HUES48 (cell line): Measurements from ENCODE around the gene NGLY1.

Experiments used
- H3K27ac ChIP-seq: one replicate; pipeline ENCODE4 v1.7.0; 2013; ENCODE audit warnings: low read depth, low read length, inconsistent platforms
- H3K27me3 ChIP-seq: 2 replicates; pipeline ENCODE4 v1.6.1; 2013; ENCODE audit warnings: mild to moderate bottlenecking, low read length; ENCODE audit not compliant: control insufficient read depth, insufficient read depth
- H3K36me3 ChIP-seq: 2 replicates; pipeline ENCODE4 v1.6.1; 2013; ENCODE audit warnings: low read length; ENCODE audit not compliant: control insufficient read depth, insufficient read depth
- H3K4me1 ChIP-seq: 2 replicates; pipeline ENCODE4 v1.6.1; 2013; ENCODE audit warnings: mild to moderate bottlenecking, low read length; ENCODE audit not compliant: control insufficient read depth, insufficient read depth
- H3K4me3 ChIP-seq: 2 replicates; pipeline ENCODE4 v1.5.1; 2013; ENCODE audit warnings: mild to moderate bottlenecking, low read depth, low read length
- H3K9ac ChIP-seq: 2 replicates; pipeline ENCODE4 v1.6.1; 2013; ENCODE audit warnings: mild to moderate bottlenecking, low read depth, low read length, moderate library complexity
- H3K9me3 ChIP-seq: 2 replicates; pipeline ENCODE4 v1.6.1; 2013; ENCODE audit warnings: low read length; ENCODE audit not compliant: control insufficient read depth, insufficient read depth

NGLY1 gene

DNA sequence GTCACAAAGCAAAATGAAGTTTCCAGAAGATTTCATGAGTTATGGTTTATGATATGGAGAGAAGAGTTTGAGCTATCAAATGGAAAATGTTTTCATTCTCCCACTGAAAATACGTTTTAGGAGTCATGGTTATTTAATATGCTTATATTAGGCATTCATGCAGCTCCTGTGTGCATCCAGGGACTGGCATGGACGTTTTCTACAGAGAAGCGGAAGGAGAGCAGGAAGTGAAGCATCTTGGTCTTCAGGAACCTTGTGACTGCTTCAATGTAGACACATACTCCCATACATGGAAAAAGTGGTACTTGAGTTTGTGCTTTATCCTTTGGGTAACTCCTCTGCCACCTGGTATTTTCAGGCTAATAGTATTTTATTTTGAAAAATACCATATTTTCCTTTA is 75.2 kb downstream of the NGLY1 start:
- no peak overlapping the region for H3K9ac ChIP-seq

GRCh38 chr3:25707268-25707926 is 75.8 kb downstream of the NGLY1 start:
- Histone ChIP-seq H3K4me3 (no peak overlapping the region), H3K9ac (no peak overlapping the region), H3K27me3 (no peaks in the 10 kb centered on the region), H3K4me1 (no peaks in the 10 kb centered on the region), H3K36me3 (no peaks in the 10 kb centered on the region), H3K9me3 (no peaks in the 10 kb centered on the region), H3K27ac (no peak overlapping the region)

More for the DNA sequence above, 75.2 kb downstream of the NGLY1 start:
- no peak overlapping the region for H3K4me3 ChIP-seq
- no peaks in the 10 kb centered on the region for H3K36me3 ChIP-seq
- no peak overlapping the region for H3K27ac ChIP-seq
- H3K4me1 ChIP-seq, result no peaks in the 10 kb centered on the region
- no peaks in the 10 kb centered on the region for H3K9me3 ChIP-seq
- no peaks in the 10 kb centered on the region for H3K27me3 ChIP-seq

- Histone ChIP-seq H3K4me1 (no peaks in the 10 kb centered on the region), H3K27ac (no peak overlapping the region), H3K9me3 (no peaks in the 10 kb centered on the region), H3K4me3 (no peak overlapping the region), H3K36me3 (no peaks in the 10 kb centered on the region), H3K9ac (no peak overlapping the region), H3K27me3 (no peaks in the 10 kb centered on the region)
Observed at GRCh38 chr3:25706213-25706612, 77.0 kb downstream of the NGLY1 start.

- Histone ChIP-seq H3K4me1 (no peaks in the 10 kb centered on the region; the same call in 1 of the 2 replicates), H3K9me3 (no peaks in the 10 kb centered on the region), H3K9ac (no peak overlapping the region), H3K4me3 (no peak overlapping the region), H3K36me3 (no peaks in the 10 kb centered on the region), H3K27ac (no peak overlapping the region), H3K27me3 (no peaks in the 10 kb centered on the region)
Observed at GRCh38 chr3:25697553-25697952, 85.7 kb downstream of the NGLY1 start.

- H3K9me3 ChIP-seq, result no peaks in the 10 kb centered on the region
- no peaks in the 10 kb centered on the region for H3K27me3 ChIP-seq
- H3K4me3 ChIP-seq, result no peak overlapping the region
- no peaks in the 10 kb centered on the region for H3K36me3 ChIP-seq
- H3K4me1 ChIP-seq, result peaks cover 8% of the 10 kb centered on the region; the same call in 1 of the 2 replicates
- H3K27ac ChIP-seq, result no peak overlapping the region
- H3K9ac ChIP-seq, result no peak overlapping the region
Observed at GRCh38 chr3:25695731-25696420, 87.4 kb downstream of the NGLY1 start.

DNA sequence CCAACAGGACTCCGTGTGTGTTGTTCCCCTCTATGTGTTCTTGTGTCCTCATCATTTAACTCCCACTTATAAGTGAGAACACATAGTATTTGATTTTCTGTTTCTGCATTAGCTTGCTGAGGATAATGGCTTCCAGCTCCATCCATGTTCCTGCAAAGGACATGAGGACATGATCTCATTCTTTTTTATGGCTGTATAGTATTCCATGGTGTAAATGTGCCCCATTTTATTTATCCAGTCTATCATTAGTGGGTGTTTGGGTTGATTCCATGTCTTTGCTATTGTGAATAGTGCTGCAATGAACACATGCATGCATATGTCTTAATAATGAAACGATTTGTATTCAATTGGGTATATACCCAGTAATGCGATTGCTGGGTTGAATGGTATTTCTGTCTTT is 90.0 kb downstream of the NGLY1 start:
- no peak overlapping the region for H3K27ac ChIP-seq
- H3K9me3 ChIP-seq, result no peaks in the 10 kb centered on the region
- H3K36me3 ChIP-seq, result no peaks in the 10 kb centered on the region
- no peak overlapping the region for H3K9ac ChIP-seq
- no peaks in the 10 kb centered on the region for H3K27me3 ChIP-seq
- H3K4me1 ChIP-seq, result peaks cover 8% of the 10 kb centered on the region; the same call in 1 of the 2 replicates
- no peak overlapping the region for H3K4me3 ChIP-seq

- Histone ChIP-seq H3K27me3 (no peaks in the 10 kb centered on the region), H3K4me1 (peaks cover 8% of the 10 kb centered on the region; the same call in 1 of the 2 replicates), H3K9ac (no peak overlapping the region)
Observed at GRCh38 chr3:25692341-25692740, 90.9 kb downstream of the NGLY1 start.

GRCh38 chr3:25690768-25691533 is 92.3 kb downstream of the NGLY1 start:
- Histone ChIP-seq H3K36me3 (no peaks in the 10 kb centered on the region), H3K4me3 (no peak overlapping the region), H3K27ac (no peak overlapping the region), H3K27me3 (no peaks in the 10 kb centered on the region), H3K4me1 (peaks cover 8% of the 10 kb centered on the region; the same call in 1 of the 2 replicates), H3K9me3 (no peaks in the 10 kb centered on the region), H3K9ac (no peak overlapping the region)

More at GRCh38 chr3:25692341-25692740, 90.9 kb downstream of the NGLY1 start:
- no peak overlapping the region for H3K4me3 ChIP-seq
- no peaks in the 10 kb centered on the region for H3K9me3 ChIP-seq
- H3K36me3 ChIP-seq, result no peaks in the 10 kb centered on the region
- H3K27ac ChIP-seq, result no peak overlapping the region

DNA sequence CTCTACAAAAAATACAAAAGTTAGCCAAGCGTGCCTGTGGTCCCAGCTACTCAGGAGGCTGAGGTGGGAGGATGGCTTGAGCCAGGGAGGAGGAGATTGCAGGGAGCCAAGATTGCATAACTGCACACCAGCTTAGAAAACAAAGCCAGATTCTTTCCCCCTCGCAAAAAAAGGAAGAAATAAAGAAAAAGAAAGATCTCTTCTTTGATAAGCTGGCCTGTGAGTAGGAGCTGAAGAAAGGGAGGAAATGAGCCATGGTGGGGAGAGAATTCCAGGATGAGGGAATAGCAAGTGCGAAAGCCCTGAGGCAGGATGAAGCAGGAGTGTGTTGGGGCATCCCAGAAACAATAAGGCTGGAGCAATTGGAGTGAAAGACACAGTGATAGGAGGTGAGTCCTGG is 94.0 kb downstream of the NGLY1 start:
- Histone ChIP-seq H3K27ac (no peak overlapping the region), H3K36me3 (no peaks in the 10 kb centered on the region), H3K9ac (no peak overlapping the region), H3K27me3 (no peaks in the 10 kb centered on the region), H3K4me1 (peaks cover 8% of the 10 kb centered on the region; the same call in 1 of the 2 replicates), H3K4me3 (no peak overlapping the region), H3K9me3 (no peaks in the 10 kb centered on the region)

- Histone ChIP-seq H3K4me1 (peaks cover 8% of the 10 kb centered on the region; the same call in 1 of the 2 replicates), H3K9me3 (no peaks in the 10 kb centered on the region), H3K9ac (no peak overlapping the region), H3K27me3 (no peaks in the 10 kb centered on the region), H3K4me3 (no peak overlapping the region), H3K36me3 (no peaks in the 10 kb centered on the region), H3K27ac (no peak overlapping the region)
Observed at GRCh38 chr3:25687742-25688141, 95.5 kb downstream of the NGLY1 start.

DNA sequence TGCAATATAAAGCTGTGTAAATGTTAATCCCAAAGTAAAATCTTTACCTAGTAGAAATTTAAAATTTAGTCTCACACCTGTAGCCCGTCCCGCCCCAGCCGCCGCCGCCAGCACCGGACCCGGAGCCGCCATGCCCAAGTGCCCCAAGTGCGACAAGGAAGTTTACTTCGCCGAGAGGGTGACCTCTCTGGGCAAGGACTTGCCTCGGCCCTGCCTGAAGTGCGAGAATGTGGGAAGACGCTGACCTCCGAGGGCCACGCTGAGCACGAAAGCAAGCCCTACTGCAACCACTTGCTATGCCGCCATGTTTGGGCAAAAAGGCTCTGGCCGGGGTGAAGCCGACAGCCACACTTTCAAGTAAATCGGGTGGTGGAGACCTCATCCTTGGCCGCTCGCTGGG is 96.5 kb downstream of the NGLY1 start:
- Histone ChIP-seq H3K9ac (no peak overlapping the region), H3K27ac (no peak overlapping the region), H3K27me3 (no peaks in the 10 kb centered on the region), H3K9me3 (no peaks in the 10 kb centered on the region), H3K36me3 (no peaks in the 10 kb centered on the region), H3K4me3 (no peak overlapping the region), H3K4me1 (0 out of 2 replicates have a peak, but pooled peaks cover 2% of the 10 kb centered on the region)
